Endodermal cell (in vitro differentiated cells): ENCODE data around the gene LAIR1. TPM values are rescaled to one million over a fixed set of nuclear protein-coding genes. Genes with fewer than 3 reads are reported as not detected.
"Not testable (repeated sequence)": the region's sequence is repeated elsewhere in the genome, so short reads cannot be mapped to it uniquely, and the experiment has no call there.

Experiments used
- DNase-seq: peaks from one replicate; pipeline ENCODE4 v3.0.0-alpha.2; 2017
- H3K27ac ChIP-seq: 2 replicates; pipeline ENCODE4 v1.5.1; 2013; ENCODE audit warnings: mild to moderate bottlenecking, low read depth, low read length, moderate library complexity
- H3K27me3 ChIP-seq: 2 replicates; pipeline ENCODE4 v1.6.1; 2013; ENCODE audit warnings: mild to moderate bottlenecking, low read length, moderate library complexity; ENCODE audit not compliant: insufficient read depth, control insufficient read depth, poor library complexity, severe bottlenecking
- H3K36me3 ChIP-seq: 2 replicates; pipeline ENCODE4 v1.7.0; 2013; ENCODE audit warnings: mild to moderate bottlenecking, low read length, moderate library complexity; ENCODE audit not compliant: control insufficient read depth, insufficient read depth
- H3K4me1 ChIP-seq: one replicate; pipeline ENCODE4 v1.7.0; 2013; ENCODE audit warnings: low read length; ENCODE audit not compliant: control insufficient read depth, insufficient read depth
- H3K4me3 ChIP-seq: 2 replicates; pipeline ENCODE4 v1.5.1; 2013; ENCODE audit warnings: mild to moderate bottlenecking, low read length, moderate library complexity
- H3K9ac ChIP-seq: 2 replicates; pipeline ENCODE4 v1.6.1; 2013; ENCODE audit warnings: mild to moderate bottlenecking, low read length, moderate library complexity; ENCODE audit not compliant: poor library complexity, severe bottlenecking; ENCODE audit errors: extremely low read depth
- H3K9me3 ChIP-seq: 2 replicates; pipeline ENCODE4 v1.6.1; 2013; ENCODE audit warnings: mild to moderate bottlenecking, low read length, moderate library complexity; ENCODE audit not compliant: control insufficient read depth
- H3K27ac Mint-ChIP-seq: 2 replicates; pipeline ENCODE4 v1.8.0; 2020; ENCODE audit warnings: mixed read lengths
- H3K27me3 Mint-ChIP-seq: 2 replicates; pipeline ENCODE4 v1.8.0; 2021; ENCODE audit warnings: mild to moderate bottlenecking, mixed read lengths; ENCODE audit not compliant: insufficient read depth
- H3K36me3 Mint-ChIP-seq: 2 replicates; pipeline ENCODE4 v1.8.0; 2020; ENCODE audit warnings: low read depth, mixed read lengths
- H3K4me1 Mint-ChIP-seq: 2 replicates; pipeline ENCODE4 v1.8.0; 2020; ENCODE audit warnings: mixed read lengths
- H3K4me3 Mint-ChIP-seq: 2 replicates; pipeline ENCODE4 v1.8.0; 2020; ENCODE audit warnings: mild to moderate bottlenecking, moderate library complexity, mixed read lengths
- H3K9me3 Mint-ChIP-seq: 2 replicates; pipeline ENCODE4 v1.8.0; 2020; ENCODE audit warnings: mild to moderate bottlenecking, mixed read lengths
- CTCF ChIP-seq: fragments of 200-600 bp; sonication (generic); conservative IDR thresholded peaks from 2 replicates; pipeline ENCODE4 v1.5.0; 2021; ENCODE audit warnings: antibody characterized with exemption, mild to moderate bottlenecking
- WGBS, 2 experiments: methylation state at CpG; one replicate each; pipeline versions ENCODE4 v1.1.5 to v1.1.7; 2013; ENCODE audit warnings: missing lambda C conversion rate in 2 of 2, mixed read lengths in 1 of 2; ENCODE audit not compliant: insufficient coverage in 1 of 2, insufficient read length in 1 of 2; 5-methylcytosine and 5-hydroxymethylcytosine counted together
- total RNA-seq, 2 donors: library from RNA; stranded (reverse); fragmentation: NEBNext Ultra II Directional in 1 of 2; extraction: Animal tissue kit (Norgen Biotek cat#: 25700) in 1 of 2; gene quantifications; 2 replicates in 1 of 2; 3 replicates in 1 of 2; pipeline ENCODE4 v1.2.1, GENCODE V29; 2021

LAIR1 gene
- total RNA-seq, 2 donors from 2014 or later: not detected

- H3K4me3 ChIP-seq: no peak overlapping the region
- H3K4me1 ChIP-seq: no peaks in the 10 kb centered on the region
- no peak for DNase-seq
- no peaks in the 10 kb centered on the region for H3K9me3 Mint-ChIP-seq
- no peaks in the 10 kb centered on the region for H3K36me3 ChIP-seq
- peaks cover 44% of the 10 kb centered on the region for H3K27me3 Mint-ChIP-seq
- WGBS, 2 experiments: 79 to 93% methylated on average over 2 of the region's 4 CpGs
- no peak overlapping the region for H3K4me3 Mint-ChIP-seq
- no peaks in the 10 kb centered on the region for H3K4me1 Mint-ChIP-seq
- H3K9ac ChIP-seq: no peak overlapping the region
- H3K9me3 ChIP-seq: no peaks in the 10 kb centered on the region
- TF ChIP-seq CTCF: no peak
- no peak overlapping the region for H3K27ac Mint-ChIP-seq
- peaks cover 13% of the 10 kb centered on the region for H3K27me3 ChIP-seq
- H3K36me3 Mint-ChIP-seq: no peaks in the 10 kb centered on the region
- H3K27ac ChIP-seq: no peak overlapping the region
These were observed 18.6 kb upstream of the LAIR1 start for GRCh38 chr19:54383330-54383729.

GRCh38 chr19:54382041-54382440 lies 17.3 kb upstream of the LAIR1 start:
- H3K9me3 ChIP-seq, H3K4me1 Mint-ChIP-seq, H3K9ac ChIP-seq, H3K4me1 ChIP-seq, H3K36me3 Mint-ChIP-seq, H3K4me3 Mint-ChIP-seq, H3K27ac Mint-ChIP-seq, H3K36me3 ChIP-seq, H3K27me3 ChIP-seq, H3K9me3 Mint-ChIP-seq, H3K27ac ChIP-seq, DNase-seq, H3K4me3 ChIP-seq: not testable (repeated sequence)
- WGBS, 2 experiments: 91 to 95% methylated on average over 6 to 11 of the region's 13 CpGs
- peaks cover 35% of the 10 kb centered on the region for H3K27me3 Mint-ChIP-seq

GRCh38 chr19:54380897-54381296 lies 16.2 kb upstream of the LAIR1 start:
- no peaks in the 10 kb centered on the region for H3K4me1 Mint-ChIP-seq
- no peak for DNase-seq
- Histone ChIP-seq H3K9me3 (no peaks in the 10 kb centered on the region), H3K4me3 (no peak overlapping the region), H3K27me3 (no peaks in the 10 kb centered on the region), H3K4me1 (no peaks in the 10 kb centered on the region), H3K36me3 (no peaks in the 10 kb centered on the region), H3K9ac (no peak overlapping the region), H3K27ac (no peak overlapping the region)
- peaks cover 34% of the 10 kb centered on the region for H3K27me3 Mint-ChIP-seq
- peaks cover 2% of the 10 kb centered on the region for H3K9me3 Mint-ChIP-seq
- no peak overlapping the region for H3K27ac Mint-ChIP-seq
- no peaks in the 10 kb centered on the region for H3K36me3 Mint-ChIP-seq
- no peak for TF ChIP-seq CTCF
- H3K4me3 Mint-ChIP-seq: no peak overlapping the region
- WGBS, 2 experiments: 69 to 89% methylated on average over 2 of the region's 2 CpGs

- TF ChIP-seq CTCF: no peak
- Histone ChIP-seq H3K27ac (no peak overlapping the region), H3K4me3 (no peak overlapping the region), H3K27me3 (no peaks in the 10 kb centered on the region), H3K36me3 (no peaks in the 10 kb centered on the region), H3K4me1 (no peaks in the 10 kb centered on the region), H3K9me3 (no peaks in the 10 kb centered on the region), H3K9ac (no peak overlapping the region)
- WGBS, 2 experiments: 63 to 80% methylated on average over 1 to 5 of the region's 5 CpGs
- Mint-ChIP-seq H3K4me1 (no peaks in the 10 kb centered on the region), H3K27me3 (peaks cover 31% of the 10 kb centered on the region), H3K9me3 (peaks cover 2% of the 10 kb centered on the region), H3K36me3 (no peaks in the 10 kb centered on the region), H3K27ac (no peak overlapping the region), H3K4me3 (no peak overlapping the region)
- DNase-seq: no peak
These were observed 14.5 kb upstream of the LAIR1 start for GRCh38 chr19:54379187-54379678.
